HFFc6 (cell line): ENCODE data around the gene ARHGAP24. TPM values are rescaled to one million over a fixed set of nuclear protein-coding genes. Genes with fewer than 3 reads are reported as not detected.

Experiments used
- DNase-seq: peaks from one replicate; pipeline ENCODE4 v3.0.0-alpha.2; 2018
- H3K27ac Mint-ChIP-seq: 2 replicates; pipeline ENCODE4 v1.8.0; 2020; ENCODE audit warnings: mild to moderate bottlenecking, mixed read lengths
- H3K27me3 Mint-ChIP-seq: 2 replicates; pipeline ENCODE4 v1.8.0; 2021; ENCODE audit warnings: mild to moderate bottlenecking, moderate library complexity, mixed read lengths; ENCODE audit not compliant: insufficient read depth
- H3K36me3 Mint-ChIP-seq: 2 replicates; pipeline ENCODE4 v1.8.0; 2021; ENCODE audit warnings: low read depth, mixed read lengths
- H3K4me1 Mint-ChIP-seq: 2 replicates; pipeline ENCODE4 v1.8.0; 2020; ENCODE audit warnings: low read depth, mixed read lengths
- H3K4me3 Mint-ChIP-seq: 2 replicates; pipeline ENCODE4 v1.8.0; 2020; ENCODE audit warnings: mild to moderate bottlenecking, moderate library complexity, mixed read lengths
- H3K9me3 Mint-ChIP-seq: 2 replicates; pipeline ENCODE4 v1.8.0; 2020; ENCODE audit warnings: mild to moderate bottlenecking, mixed read lengths
- total RNA-seq, 6 experiments: library from RNA; stranded (reverse); fragmentation: NEBNext Ultra II Directional; extraction: Animal tissue kit (Norgen Biotek cat#: 25700); gene quantifications; 2 replicates in 1 of 6; 3 replicates in 5 of 6; pipeline ENCODE4 v1.2.3, GENCODE V29; 2021
- TF ChIP-seq, protein P1 (sequence below): fragments of 200-600 bp; sonication (generic); IDR thresholded peaks from 2 replicates; pipeline ENCODE4 v1.5.0; 2021; ENCODE audit warnings: antibody characterized with exemption, mild to moderate bottlenecking

Gene ARHGAP24
- total RNA-seq, 6 experiments from 2014 or later = 13.6 to 28.3 (median 15.2) TPM

- H3K4me1 Mint-ChIP-seq = no peaks in the 10 kb centered on the region
- no peak overlapping the region for H3K4me3 Mint-ChIP-seq
- H3K9me3 Mint-ChIP-seq = no peaks in the 10 kb centered on the region
- no peaks in the 10 kb centered on the region for H3K27me3 Mint-ChIP-seq
- DNase-seq = no peak
- H3K36me3 Mint-ChIP-seq = no peaks in the 10 kb centered on the region
- TF ChIP-seq, protein P1, sequence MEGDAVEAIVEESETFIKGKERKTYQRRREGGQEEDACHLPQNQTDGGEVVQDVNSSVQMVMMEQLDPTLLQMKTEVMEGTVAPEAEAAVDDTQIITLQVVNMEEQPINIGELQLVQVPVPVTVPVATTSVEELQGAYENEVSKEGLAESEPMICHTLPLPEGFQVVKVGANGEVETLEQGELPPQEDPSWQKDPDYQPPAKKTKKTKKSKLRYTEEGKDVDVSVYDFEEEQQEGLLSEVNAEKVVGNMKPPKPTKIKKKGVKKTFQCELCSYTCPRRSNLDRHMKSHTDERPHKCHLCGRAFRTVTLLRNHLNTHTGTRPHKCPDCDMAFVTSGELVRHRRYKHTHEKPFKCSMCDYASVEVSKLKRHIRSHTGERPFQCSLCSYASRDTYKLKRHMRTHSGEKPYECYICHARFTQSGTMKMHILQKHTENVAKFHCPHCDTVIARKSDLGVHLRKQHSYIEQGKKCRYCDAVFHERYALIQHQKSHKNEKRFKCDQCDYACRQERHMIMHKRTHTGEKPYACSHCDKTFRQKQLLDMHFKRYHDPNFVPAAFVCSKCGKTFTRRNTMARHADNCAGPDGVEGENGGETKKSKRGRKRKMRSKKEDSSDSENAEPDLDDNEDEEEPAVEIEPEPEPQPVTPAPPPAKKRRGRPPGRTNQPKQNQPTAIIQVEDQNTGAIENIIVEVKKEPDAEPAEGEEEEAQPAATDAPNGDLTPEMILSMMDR = no peak
- H3K27ac Mint-ChIP-seq = no peak overlapping the region
These were observed 136.7 kb downstream of the ARHGAP24 start for GRCh38 chr4:85611661-85612060.

- Mint-ChIP-seq H3K9me3 (no peaks in the 10 kb centered on the region), H3K4me1 (no peaks in the 10 kb centered on the region), H3K27ac (no peak overlapping the region), H3K4me3 (no peak overlapping the region), H3K27me3 (no peaks in the 10 kb centered on the region), H3K36me3 (no peaks in the 10 kb centered on the region)
- no peak for DNase-seq
- TF ChIP-seq, protein P1 = no peak
These were observed 139.0 kb downstream of the ARHGAP24 start for GRCh38 chr4:85613901-85614300.

GRCh38 chr4:85615952-85616351 lies 141.0 kb downstream of the ARHGAP24 start:
- TF ChIP-seq, protein P1 = no peak
- no peak for DNase-seq
- Mint-ChIP-seq H3K36me3 (no peaks in the 10 kb centered on the region), H3K27me3 (no peaks in the 10 kb centered on the region), H3K4me3 (no peak overlapping the region), H3K27ac (no peak overlapping the region), H3K9me3 (no peaks in the 10 kb centered on the region), H3K4me1 (no peaks in the 10 kb centered on the region)

DNA sequence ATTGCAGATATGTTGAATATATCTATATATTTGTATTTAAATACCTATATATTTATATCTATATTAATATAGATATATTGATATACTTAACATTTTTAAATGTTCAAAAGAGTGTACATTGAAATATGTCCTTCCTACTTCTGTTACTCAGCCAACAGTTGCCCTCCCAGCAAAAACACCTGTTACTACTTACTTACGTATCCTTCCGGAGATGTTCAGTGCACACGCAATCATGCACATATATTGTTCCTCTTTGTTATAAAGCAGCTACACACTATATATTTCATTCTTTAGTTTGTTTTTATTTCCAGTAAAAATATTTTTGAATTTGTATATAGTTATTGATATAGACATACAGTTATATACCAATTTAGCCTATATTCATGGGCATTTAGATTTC lies 142.3 kb downstream of the ARHGAP24 start:
- H3K27me3 Mint-ChIP-seq = no peaks in the 10 kb centered on the region
- H3K4me1 Mint-ChIP-seq = no peaks in the 10 kb centered on the region
- no peak for DNase-seq
- no peak overlapping the region for H3K4me3 Mint-ChIP-seq
- H3K36me3 Mint-ChIP-seq = no peaks in the 10 kb centered on the region
- H3K9me3 Mint-ChIP-seq = no peaks in the 10 kb centered on the region
- TF ChIP-seq, protein P1 = no peak
- no peak overlapping the region for H3K27ac Mint-ChIP-seq

GRCh38 chr4:85632981-85633380 lies 158.0 kb downstream of the ARHGAP24 start:
- TF ChIP-seq, protein P1 = no peak
- no peaks in the 10 kb centered on the region for H3K27me3 Mint-ChIP-seq

DNA sequence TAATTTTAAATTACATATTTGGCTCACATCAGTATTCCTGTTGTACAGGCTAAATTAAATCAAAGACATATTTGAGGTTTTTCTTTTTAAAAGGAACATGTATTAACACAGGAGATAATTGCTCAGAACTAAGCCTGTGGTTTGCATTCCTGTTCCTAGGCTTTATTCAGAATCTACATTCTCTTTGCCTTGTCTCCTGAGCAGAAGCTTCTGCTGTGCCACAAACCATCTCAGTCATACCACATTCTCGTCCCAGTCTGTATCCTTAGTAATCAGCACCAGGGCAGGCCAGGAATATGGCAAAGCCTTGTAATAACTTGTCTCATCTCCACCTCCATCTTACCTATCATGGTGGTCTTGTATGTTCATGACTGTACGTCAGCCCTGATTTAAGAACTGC lies 162.8 kb downstream of the ARHGAP24 start:
- no peaks in the 10 kb centered on the region for H3K9me3 Mint-ChIP-seq
- no peaks in the 10 kb centered on the region for H3K36me3 Mint-ChIP-seq
- TF ChIP-seq, protein P1 = no peak
- H3K27me3 Mint-ChIP-seq = no peaks in the 10 kb centered on the region; the same call in 1 of the 2 replicates
- H3K4me1 Mint-ChIP-seq = no peaks in the 10 kb centered on the region
- H3K4me3 Mint-ChIP-seq = no peak overlapping the region
- no peak for DNase-seq
- H3K27ac Mint-ChIP-seq = no peak overlapping the region

More at GRCh38 chr4:85632981-85633380, 158.0 kb downstream of the ARHGAP24 start:
- H3K4me1 Mint-ChIP-seq = no peaks in the 10 kb centered on the region
- H3K36me3 Mint-ChIP-seq = no peaks in the 10 kb centered on the region
- H3K4me3 Mint-ChIP-seq = no peak overlapping the region
- peaks cover 7% of the 10 kb centered on the region; the same call in 1 of the 2 replicates for H3K9me3 Mint-ChIP-seq
- no peak overlapping the region for H3K27ac Mint-ChIP-seq
- no peak for DNase-seq
